HEK293 (cell line): ENCODE measurements around the gene C1orf122.

ENCODE experiments used
- EGR2 ChIP-seq: fragments of 450-650 bp; formaldehyde crosslinking; IDR thresholded peaks from 2 replicates; pipeline ENCODE4 v1.5.1; 2016; ENCODE audit warnings: low read depth, missing biosample characterization, missing genetic modification characterization
- HOXD13 ChIP-seq: sonication (generic); formaldehyde crosslinking; IDR thresholded peaks from 2 replicates; pipeline ENCODE4 v1.8.0; 2022; ENCODE audit warnings: missing genetic modification reagents, borderline replicate concordance
- IKZF3 ChIP-seq: fragments of 450-650 bp; IDR thresholded peaks from 2 replicates; pipeline ENCODE4 v1.5.0; 2018; ENCODE audit warnings: missing biosample characterization, mild to moderate bottlenecking, missing genetic modification characterization, moderate library complexity
- KLF1 ChIP-seq: fragments of 450-650 bp; formaldehyde crosslinking; IDR thresholded peaks from 2 replicates; pipeline ENCODE4 v1.5.1; 2016; ENCODE audit warnings: missing biosample characterization, missing genetic modification characterization
- KLF8 ChIP-seq: fragments of 450-650 bp; formaldehyde crosslinking; IDR thresholded peaks from 2 replicates; pipeline ENCODE4 v1.5.1; 2016; ENCODE audit warnings: missing biosample characterization, missing genetic modification characterization
- RBAK ChIP-seq: fragments of 450-650 bp; formaldehyde crosslinking; IDR thresholded peaks from 2 replicates; pipeline ENCODE4 v1.5.1; 2016; ENCODE audit warnings: missing biosample characterization, missing genetic modification characterization
- SP2 ChIP-seq: fragments of 450-650 bp; formaldehyde crosslinking; IDR thresholded peaks from 2 replicates; pipeline ENCODE4 v1.5.1; 2016; ENCODE audit warnings: missing biosample characterization, missing genetic modification characterization
- ZBTB20 ChIP-seq: fragments of 450-650 bp; formaldehyde crosslinking; IDR thresholded peaks from 2 replicates; pipeline ENCODE4 v1.5.1; 2016; ENCODE audit warnings: missing biosample characterization, missing genetic modification characterization
- ZBTB21 ChIP-seq: fragments of 450-650 bp; formaldehyde crosslinking; IDR thresholded peaks from 2 replicates; pipeline ENCODE4 v1.5.1; 2017; ENCODE audit warnings: missing biosample characterization, missing genetic modification characterization
- ZBTB48 ChIP-seq: fragments of 450-650 bp; formaldehyde crosslinking; IDR thresholded peaks from 2 replicates; pipeline ENCODE4 v1.5.1; 2016; ENCODE audit warnings: missing biosample characterization, missing genetic modification characterization
- ZNF221 ChIP-seq: fragments of 450-650 bp; formaldehyde crosslinking; IDR thresholded peaks from 2 replicates; pipeline ENCODE4 v1.5.1; 2017; ENCODE audit warnings: missing biosample characterization, missing genetic modification characterization, borderline replicate concordance
- ZNF302 ChIP-seq: fragments of 450-650 bp; formaldehyde crosslinking; IDR thresholded peaks from 2 replicates; pipeline ENCODE4 v1.5.1; 2016; ENCODE audit warnings: missing biosample characterization, missing genetic modification characterization, low read depth
- ZNF335 ChIP-seq: fragments of 450-650 bp; formaldehyde crosslinking; conservative IDR thresholded peaks from 2 replicates; pipeline ENCODE4 v1.5.1; 2016; ENCODE audit warnings: missing biosample characterization, missing genetic modification characterization
- ZNF341 ChIP-seq: fragments of 450-650 bp; formaldehyde crosslinking; IDR thresholded peaks from 2 replicates; pipeline ENCODE4; 2016; ENCODE audit warnings: low read depth, missing biosample characterization, missing genetic modification characterization
- ZNF600 ChIP-seq: fragments of 450-650 bp; formaldehyde crosslinking; IDR thresholded peaks from 2 replicates; pipeline ENCODE4 v1.5.1; 2016; ENCODE audit warnings: missing biosample characterization, missing genetic modification characterization
- ZNF626 ChIP-seq: fragments of 450-650 bp; sonication (Bioruptor Pico); formaldehyde crosslinking; IDR thresholded peaks from 2 replicates; pipeline ENCODE4 v1.5.1; 2018; ENCODE audit warnings: missing biosample characterization, missing genetic modification characterization, inconsistent platforms
- ZNF76 ChIP-seq: fragments of 450-650 bp; formaldehyde crosslinking; IDR thresholded peaks from 2 replicates; pipeline ENCODE4; 2016; ENCODE audit warnings: low read depth, missing biosample characterization, missing genetic modification characterization, borderline replicate concordance
- TF ChIP-seq, protein P1 (sequence below): fragments of 450-650 bp; formaldehyde crosslinking; IDR thresholded peaks from 2 replicates; pipeline ENCODE4 v1.5.1; 2016; ENCODE audit warnings: missing biosample characterization, missing genetic modification characterization
- TF ChIP-seq, protein P2 (sequence below): fragments of 450-650 bp; formaldehyde crosslinking; IDR thresholded peaks from 2 replicates; pipeline ENCODE4 v1.5.1; 2016; ENCODE audit warnings: missing biosample characterization, missing genetic modification characterization
- TF ChIP-seq, protein P3 (sequence below): fragments of 450-650 bp; formaldehyde crosslinking; IDR thresholded peaks from 2 replicates; pipeline ENCODE4 v1.5.1; 2017; ENCODE audit warnings: missing biosample characterization, missing genetic modification characterization
- TF ChIP-seq, protein P4 (sequence below): fragments of 450-650 bp; formaldehyde crosslinking; IDR thresholded peaks from 2 replicates; pipeline ENCODE4 v1.5.1; 2016; ENCODE audit warnings: missing biosample characterization, missing genetic modification characterization
- TF ChIP-seq, protein P5 (sequence below): fragments of 450-650 bp; formaldehyde crosslinking; IDR thresholded peaks from 2 replicates; pipeline ENCODE4 v1.5.1; 2016; ENCODE audit warnings: missing biosample characterization, missing genetic modification characterization
- TF ChIP-seq, protein P6 (sequence below): fragments of 450-650 bp; formaldehyde crosslinking; optimal IDR thresholded peaks from 2 replicates; pipeline ENCODE3; 2016; ENCODE audit warnings: missing biosample characterization, mild to moderate bottlenecking, missing genetic modification characterization
- TF ChIP-seq, protein P7 (sequence below): sonication (generic); formaldehyde crosslinking; IDR thresholded peaks from 2 replicates; pipeline ENCODE4 v1.8.1; 2022; ENCODE audit warnings: mild to moderate bottlenecking, moderate library complexity, missing genetic modification reagents

C1orf122 gene

DNA sequence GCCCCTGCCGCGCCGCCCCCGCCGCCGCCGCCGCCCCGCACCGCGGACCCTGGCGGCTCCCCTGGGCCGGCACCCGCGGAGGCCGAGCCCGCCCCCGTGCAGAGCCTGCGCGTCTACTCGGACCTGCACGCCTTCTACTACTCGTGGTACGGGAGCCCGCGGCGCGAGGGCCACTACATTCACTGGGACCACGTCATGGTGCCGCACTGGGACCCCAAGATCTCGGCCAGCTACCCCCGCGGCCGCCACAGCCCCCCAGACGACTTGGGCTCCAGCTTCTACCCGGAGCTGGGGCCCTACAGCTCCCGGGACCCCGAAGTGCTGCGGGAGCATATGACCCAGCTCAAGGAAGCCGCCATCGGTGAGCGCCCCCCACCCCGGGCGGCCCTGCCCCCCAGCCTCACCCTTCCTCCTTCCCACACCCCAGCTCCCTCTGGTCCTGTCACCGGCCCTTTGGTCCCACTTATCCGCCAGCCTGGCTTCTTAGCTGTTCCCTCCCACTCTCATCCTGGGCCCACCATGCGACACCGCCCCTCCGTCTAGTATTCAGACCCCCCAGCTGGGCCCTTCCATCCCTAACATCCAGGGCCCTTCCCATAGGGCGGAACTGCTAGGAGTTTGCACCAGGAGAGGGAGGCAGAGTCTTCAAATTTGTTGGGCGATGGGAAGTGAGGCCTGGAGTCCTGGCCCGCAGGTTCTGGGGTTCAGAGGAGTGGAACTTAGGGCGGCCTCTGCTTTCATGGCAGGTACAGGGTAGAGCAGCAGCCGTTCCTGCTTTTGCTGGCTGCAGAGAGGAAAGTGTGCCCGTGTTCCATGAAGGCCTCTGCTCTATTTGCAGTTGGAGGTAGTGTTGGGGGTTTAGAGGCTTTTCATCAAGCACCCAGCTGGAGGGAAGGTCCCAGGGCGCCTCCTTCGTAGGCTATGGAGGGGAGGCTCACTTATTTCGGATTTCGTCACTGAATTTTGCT, 12.9 kb upstream of the C1orf122 start (continued):
- TF ChIP-seq, protein P1, sequence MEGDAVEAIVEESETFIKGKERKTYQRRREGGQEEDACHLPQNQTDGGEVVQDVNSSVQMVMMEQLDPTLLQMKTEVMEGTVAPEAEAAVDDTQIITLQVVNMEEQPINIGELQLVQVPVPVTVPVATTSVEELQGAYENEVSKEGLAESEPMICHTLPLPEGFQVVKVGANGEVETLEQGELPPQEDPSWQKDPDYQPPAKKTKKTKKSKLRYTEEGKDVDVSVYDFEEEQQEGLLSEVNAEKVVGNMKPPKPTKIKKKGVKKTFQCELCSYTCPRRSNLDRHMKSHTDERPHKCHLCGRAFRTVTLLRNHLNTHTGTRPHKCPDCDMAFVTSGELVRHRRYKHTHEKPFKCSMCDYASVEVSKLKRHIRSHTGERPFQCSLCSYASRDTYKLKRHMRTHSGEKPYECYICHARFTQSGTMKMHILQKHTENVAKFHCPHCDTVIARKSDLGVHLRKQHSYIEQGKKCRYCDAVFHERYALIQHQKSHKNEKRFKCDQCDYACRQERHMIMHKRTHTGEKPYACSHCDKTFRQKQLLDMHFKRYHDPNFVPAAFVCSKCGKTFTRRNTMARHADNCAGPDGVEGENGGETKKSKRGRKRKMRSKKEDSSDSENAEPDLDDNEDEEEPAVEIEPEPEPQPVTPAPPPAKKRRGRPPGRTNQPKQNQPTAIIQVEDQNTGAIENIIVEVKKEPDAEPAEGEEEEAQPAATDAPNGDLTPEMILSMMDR (tag by site-specific recombination): peak; percentile 73
- TF ChIP-seq ZNF221 (tag by site-specific recombination) (no peak), ZNF626 (tag by site-specific recombination) (no peak), ZNF335 (tag by site-specific recombination) (peak; percentile 76), ZNF76 (tag by site-specific recombination) (0 out of 2 replicates have a peak, but pooled peaks have one; percentile 5), HOXD13 (CRISPR knock-in tag) (no peak), ZNF600 (0 out of 2 replicates have a peak, but pooled peaks have one; percentile 8), ZBTB20 (tag by site-specific recombination) (peak; percentile 90), KLF1 (tag by site-specific recombination) (peak; percentile 34; the same call in 1 of the 2 replicates), RBAK (no peak), ZNF341 (tag by site-specific recombination) (peak; percentile 59), EGR2 (tag by site-specific recombination) (peak; percentile 43; the same call in 1 of the 2 replicates), IKZF3 (tag by site-specific recombination) (0 out of 2 replicates have a peak, but pooled peaks have one; percentile 30), KLF8 (peak; percentile 47; the same call in 1 of the 2 replicates), ZNF302 (tag by site-specific recombination) (no peak), ZBTB48 (tag by site-specific recombination) (peak; percentile 41; the same call in 1 of the 2 replicates), ZBTB21 (no peak), SP2 (tag by site-specific recombination) (peak; percentile 71)
- TF ChIP-seq, protein P2, sequence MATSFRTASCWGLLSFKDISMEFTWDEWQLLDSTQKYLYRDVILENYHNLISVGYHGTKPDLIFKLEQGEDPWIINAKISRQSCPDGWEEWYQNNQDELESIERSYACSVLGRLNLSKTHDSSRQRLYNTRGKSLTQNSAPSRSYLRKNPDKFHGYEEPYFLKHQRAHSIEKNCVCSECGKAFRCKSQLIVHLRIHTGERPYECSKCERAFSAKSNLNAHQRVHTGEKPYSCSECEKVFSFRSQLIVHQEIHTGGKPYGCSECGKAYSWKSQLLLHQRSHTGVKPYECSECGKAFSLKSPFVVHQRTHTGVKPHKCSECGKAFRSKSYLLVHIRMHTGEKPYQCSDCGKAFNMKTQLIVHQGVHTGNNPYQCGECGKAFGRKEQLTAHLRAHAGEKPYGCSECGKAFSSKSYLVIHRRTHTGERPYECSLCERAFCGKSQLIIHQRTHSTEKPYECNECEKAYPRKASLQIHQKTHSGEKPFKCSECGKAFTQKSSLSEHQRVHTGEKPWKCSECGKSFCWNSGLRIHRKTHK (tag by site-specific recombination): no peak
- TF ChIP-seq, protein P3, sequence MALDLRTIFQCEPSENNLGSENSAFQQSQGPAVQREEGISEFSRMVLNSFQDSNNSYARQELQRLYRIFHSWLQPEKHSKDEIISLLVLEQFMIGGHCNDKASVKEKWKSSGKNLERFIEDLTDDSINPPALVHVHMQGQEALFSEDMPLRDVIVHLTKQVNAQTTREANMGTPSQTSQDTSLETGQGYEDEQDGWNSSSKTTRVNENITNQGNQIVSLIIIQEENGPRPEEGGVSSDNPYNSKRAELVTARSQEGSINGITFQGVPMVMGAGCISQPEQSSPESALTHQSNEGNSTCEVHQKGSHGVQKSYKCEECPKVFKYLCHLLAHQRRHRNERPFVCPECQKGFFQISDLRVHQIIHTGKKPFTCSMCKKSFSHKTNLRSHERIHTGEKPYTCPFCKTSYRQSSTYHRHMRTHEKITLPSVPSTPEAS (tag by site-specific recombination): no peak
- TF ChIP-seq, protein P4, sequence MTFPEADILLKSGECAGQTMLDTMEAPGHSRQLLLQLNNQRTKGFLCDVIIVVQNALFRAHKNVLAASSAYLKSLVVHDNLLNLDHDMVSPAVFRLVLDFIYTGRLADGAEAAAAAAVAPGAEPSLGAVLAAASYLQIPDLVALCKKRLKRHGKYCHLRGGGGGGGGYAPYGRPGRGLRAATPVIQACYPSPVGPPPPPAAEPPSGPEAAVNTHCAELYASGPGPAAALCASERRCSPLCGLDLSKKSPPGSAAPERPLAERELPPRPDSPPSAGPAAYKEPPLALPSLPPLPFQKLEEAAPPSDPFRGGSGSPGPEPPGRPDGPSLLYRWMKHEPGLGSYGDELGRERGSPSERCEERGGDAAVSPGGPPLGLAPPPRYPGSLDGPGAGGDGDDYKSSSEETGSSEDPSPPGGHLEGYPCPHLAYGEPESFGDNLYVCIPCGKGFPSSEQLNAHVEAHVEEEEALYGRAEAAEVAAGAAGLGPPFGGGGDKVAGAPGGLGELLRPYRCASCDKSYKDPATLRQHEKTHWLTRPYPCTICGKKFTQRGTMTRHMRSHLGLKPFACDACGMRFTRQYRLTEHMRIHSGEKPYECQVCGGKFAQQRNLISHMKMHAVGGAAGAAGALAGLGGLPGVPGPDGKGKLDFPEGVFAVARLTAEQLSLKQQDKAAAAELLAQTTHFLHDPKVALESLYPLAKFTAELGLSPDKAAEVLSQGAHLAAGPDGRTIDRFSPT (tag by site-specific recombination): no peak
- TF ChIP-seq, protein P5, sequence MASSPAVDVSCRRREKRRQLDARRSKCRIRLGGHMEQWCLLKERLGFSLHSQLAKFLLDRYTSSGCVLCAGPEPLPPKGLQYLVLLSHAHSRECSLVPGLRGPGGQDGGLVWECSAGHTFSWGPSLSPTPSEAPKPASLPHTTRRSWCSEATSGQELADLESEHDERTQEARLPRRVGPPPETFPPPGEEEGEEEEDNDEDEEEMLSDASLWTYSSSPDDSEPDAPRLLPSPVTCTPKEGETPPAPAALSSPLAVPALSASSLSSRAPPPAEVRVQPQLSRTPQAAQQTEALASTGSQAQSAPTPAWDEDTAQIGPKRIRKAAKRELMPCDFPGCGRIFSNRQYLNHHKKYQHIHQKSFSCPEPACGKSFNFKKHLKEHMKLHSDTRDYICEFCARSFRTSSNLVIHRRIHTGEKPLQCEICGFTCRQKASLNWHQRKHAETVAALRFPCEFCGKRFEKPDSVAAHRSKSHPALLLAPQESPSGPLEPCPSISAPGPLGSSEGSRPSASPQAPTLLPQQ (tag by site-specific recombination): peak; percentile 74
- TF ChIP-seq, protein P6, sequence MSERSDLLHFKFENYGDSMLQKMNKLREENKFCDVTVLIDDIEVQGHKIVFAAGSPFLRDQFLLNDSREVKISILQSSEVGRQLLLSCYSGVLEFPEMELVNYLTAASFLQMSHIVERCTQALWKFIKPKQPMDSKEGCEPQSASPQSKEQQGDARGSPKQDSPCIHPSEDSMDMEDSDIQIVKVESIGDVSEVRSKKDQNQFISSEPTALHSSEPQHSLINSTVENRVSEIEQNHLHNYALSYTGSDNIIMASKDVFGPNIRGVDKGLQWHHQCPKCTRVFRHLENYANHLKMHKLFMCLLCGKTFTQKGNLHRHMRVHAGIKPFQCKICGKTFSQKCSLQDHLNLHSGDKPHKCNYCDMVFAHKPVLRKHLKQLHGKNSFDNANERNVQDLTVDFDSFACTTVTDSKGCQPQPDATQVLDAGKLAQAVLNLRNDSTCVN (tag by site-specific recombination): peak; percentile 56
- TF ChIP-seq, protein P7, sequence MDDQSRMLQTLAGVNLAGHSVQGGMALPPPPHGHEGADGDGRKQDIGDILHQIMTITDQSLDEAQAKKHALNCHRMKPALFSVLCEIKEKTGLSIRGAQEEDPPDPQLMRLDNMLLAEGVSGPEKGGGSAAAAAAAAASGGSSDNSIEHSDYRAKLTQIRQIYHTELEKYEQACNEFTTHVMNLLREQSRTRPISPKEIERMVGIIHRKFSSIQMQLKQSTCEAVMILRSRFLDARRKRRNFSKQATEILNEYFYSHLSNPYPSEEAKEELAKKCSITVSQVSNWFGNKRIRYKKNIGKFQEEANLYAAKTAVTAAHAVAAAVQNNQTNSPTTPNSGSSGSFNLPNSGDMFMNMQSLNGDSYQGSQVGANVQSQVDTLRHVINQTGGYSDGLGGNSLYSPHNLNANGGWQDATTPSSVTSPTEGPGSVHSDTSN (CRISPR knock-in tag): no peak
